SK-N-SH (cell line): ENCODE results near the gene SCARF1.

Experiments used
- CTCF ChIP-seq: fragments of 200-600 bp; sonication (generic); IDR thresholded peaks from 2 replicates; pipeline ENCODE4 v1.6.1; 2017; ENCODE audit warnings: antibody characterized with exemption, mild to moderate bottlenecking, moderate library complexity
- NFIC ChIP-seq: IDR thresholded peaks from 2 replicates; pipeline ENCODE4 v1.4.0; 2012; ENCODE audit warnings: borderline replicate concordance

DNA sequence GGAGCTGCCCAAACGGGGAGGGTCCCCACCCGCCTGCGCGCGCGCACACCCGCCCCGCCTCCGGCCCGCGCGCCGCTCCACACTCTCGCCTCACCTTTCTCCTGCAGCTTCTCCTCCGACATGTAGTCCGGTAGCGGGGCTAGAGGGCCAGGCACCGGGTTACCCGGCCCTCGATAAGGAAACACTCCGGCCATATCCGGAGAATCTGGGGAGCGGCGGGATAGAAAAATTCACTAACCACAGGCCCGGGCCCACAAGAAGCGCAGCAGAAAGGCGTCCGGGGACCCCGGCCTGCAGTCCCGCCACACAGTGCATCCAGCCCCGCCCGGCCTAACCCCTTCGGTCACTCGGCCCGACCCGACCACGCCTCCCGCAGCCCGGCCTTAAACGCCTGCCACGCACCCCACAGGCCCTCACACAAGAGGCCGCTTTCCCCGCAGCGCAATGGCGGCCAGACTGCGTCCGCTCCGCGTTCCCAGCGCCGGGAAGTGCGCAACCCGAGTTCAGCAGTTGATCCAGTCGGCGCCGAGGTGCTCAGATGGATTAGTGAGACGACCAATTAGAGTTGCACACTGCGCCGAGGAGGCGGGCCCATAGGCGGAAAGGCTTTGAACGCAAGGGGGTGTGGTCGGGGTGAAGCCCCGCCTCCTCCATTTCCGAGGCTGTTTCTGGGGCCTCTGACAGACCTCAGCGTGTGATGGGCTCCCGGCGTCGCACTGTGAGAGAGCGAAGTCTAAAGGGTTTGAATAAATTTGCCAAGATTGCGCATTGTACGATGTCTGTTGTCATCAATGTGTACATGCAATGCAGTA is 39.1 kb upstream of the SCARF1 start, which contains the start of gene PRPF8:
- TF ChIP-seq NFIC (no peak), CTCF (no peak)
